C4-2B (cell line): ENCODE results near the gene SKI.

Experiments used
- ZFX ChIP-seq: fragments of 450-650 bp; IDR thresholded peaks from 2 replicates; pipeline ENCODE4 v1.6.1; 2017
- TF ChIP-seq, protein P1 (sequence below): fragments of 450-650 bp; conservative IDR thresholded peaks from 2 replicates; pipeline ENCODE4 v1.5.1; 2017; ENCODE audit warnings: mild to moderate bottlenecking

DNA sequence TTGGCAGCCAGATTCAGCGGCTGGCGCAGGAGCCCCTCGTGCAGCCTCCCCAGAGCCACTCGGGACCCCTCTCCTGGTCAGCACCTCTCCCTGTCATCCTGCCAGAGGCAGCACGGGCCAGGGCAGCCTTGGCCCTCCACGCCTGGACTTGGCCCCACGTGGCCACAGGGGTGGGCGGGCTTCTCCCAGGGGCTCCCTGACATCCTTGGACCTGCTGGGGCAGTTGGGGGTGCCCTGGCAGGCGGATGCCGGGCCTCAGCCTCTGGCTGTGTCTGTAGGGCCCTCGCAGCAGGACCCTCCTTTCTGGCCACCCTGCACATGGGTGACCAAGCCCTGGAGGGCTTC, 103.1 kb downstream of the SKI start:
- TF ChIP-seq, protein P1, sequence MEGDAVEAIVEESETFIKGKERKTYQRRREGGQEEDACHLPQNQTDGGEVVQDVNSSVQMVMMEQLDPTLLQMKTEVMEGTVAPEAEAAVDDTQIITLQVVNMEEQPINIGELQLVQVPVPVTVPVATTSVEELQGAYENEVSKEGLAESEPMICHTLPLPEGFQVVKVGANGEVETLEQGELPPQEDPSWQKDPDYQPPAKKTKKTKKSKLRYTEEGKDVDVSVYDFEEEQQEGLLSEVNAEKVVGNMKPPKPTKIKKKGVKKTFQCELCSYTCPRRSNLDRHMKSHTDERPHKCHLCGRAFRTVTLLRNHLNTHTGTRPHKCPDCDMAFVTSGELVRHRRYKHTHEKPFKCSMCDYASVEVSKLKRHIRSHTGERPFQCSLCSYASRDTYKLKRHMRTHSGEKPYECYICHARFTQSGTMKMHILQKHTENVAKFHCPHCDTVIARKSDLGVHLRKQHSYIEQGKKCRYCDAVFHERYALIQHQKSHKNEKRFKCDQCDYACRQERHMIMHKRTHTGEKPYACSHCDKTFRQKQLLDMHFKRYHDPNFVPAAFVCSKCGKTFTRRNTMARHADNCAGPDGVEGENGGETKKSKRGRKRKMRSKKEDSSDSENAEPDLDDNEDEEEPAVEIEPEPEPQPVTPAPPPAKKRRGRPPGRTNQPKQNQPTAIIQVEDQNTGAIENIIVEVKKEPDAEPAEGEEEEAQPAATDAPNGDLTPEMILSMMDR: no peak
- no peak for TF ChIP-seq ZFX
